Keratinocyte (primary cell): Measurements from ENCODE around the gene MAP4K3. TPM values are rescaled to one million over a fixed set of nuclear protein-coding genes. Genes with fewer than 3 reads are reported as not detected.

ENCODE experiments used
- DNase-seq: peaks from one replicate; pipeline ENCODE4 v3.0.0-alpha.2; 2011; ENCODE audit warnings: low read depth, missing footprints, low spot score
- FAIRE-seq: peaks from 2 replicates; lab custom pipeline; 2011; peaks lifted over from hg19 to GRCh38; lab: Jason Lieb, UNC
- H2AFZ ChIP-seq: 2 replicates; pipeline ENCODE4 v1.6.0; 2012; ENCODE audit warnings: low read length, control low read depth, inconsistent platforms; ENCODE audit not compliant: control insufficient read depth
- H3K27ac ChIP-seq: 2 replicates; pipeline ENCODE4 v1.5.1; 2011; ENCODE audit warnings: low read length; ENCODE audit not compliant: control insufficient read depth, insufficient read depth
- H3K27me3 ChIP-seq: 3 replicates; pipeline ENCODE4 v1.6.0; 2011; ENCODE audit warnings: low read length; ENCODE audit not compliant: control insufficient read depth, insufficient read depth; ENCODE audit errors: extremely low read depth
- H3K36me3 ChIP-seq, 2 experiments: 2 replicates in 1 of 2; 3 replicates in 1 of 2; pipeline ENCODE4 v1.5.1; 2011; ENCODE audit warnings: low read length in 2 of 2, mild to moderate bottlenecking in 1 of 2; ENCODE audit not compliant: control insufficient read depth in 2 of 2, insufficient read depth in 2 of 2; ENCODE audit errors: extremely low read depth in 1 of 2
- H3K4me1 ChIP-seq: 3 replicates; pipeline ENCODE4 v1.5.1; 2011; ENCODE audit warnings: low read length; ENCODE audit not compliant: control insufficient read depth, insufficient read depth; ENCODE audit errors: extremely low read depth
- H3K4me2 ChIP-seq: 3 replicates; pipeline ENCODE4 v1.6.0; 2011; ENCODE audit warnings: low read depth, low read length; ENCODE audit not compliant: control insufficient read depth, insufficient read depth; ENCODE audit errors: extremely low read depth
- H3K4me3 ChIP-seq, 3 experiments: fragments of 200-600 bp in 1 of 3; sonication (generic) in 1 of 3; 2 replicates in 2 of 3; 3 replicates in 1 of 3; pipeline ENCODE4 v1.5.1; 2011 to 2016; ENCODE audit warnings: low read length in 3 of 3, mild to moderate bottlenecking in 3 of 3, control low read depth in 2 of 3, inconsistent platforms in 1 of 3, low read depth in 1 of 3, mixed read lengths in 1 of 3, mixed run types in 1 of 3, moderate library complexity in 1 of 3; ENCODE audit not compliant: control insufficient read depth in 2 of 3, insufficient read depth in 2 of 3; ENCODE audit errors: extremely low read depth in 1 of 3
- H3K79me2 ChIP-seq: 2 replicates; pipeline ENCODE4 v1.6.0; 2012; ENCODE audit warnings: low read length; ENCODE audit not compliant: control insufficient read depth, insufficient read depth
- H3K9ac ChIP-seq: 3 replicates; pipeline ENCODE4 v1.6.0; 2011; ENCODE audit warnings: low read length; ENCODE audit not compliant: control insufficient read depth, insufficient read depth; ENCODE audit errors: extremely low read depth
- H3K9me1 ChIP-seq: 3 replicates; pipeline ENCODE4 v1.6.0; 2011; ENCODE audit warnings: low read length; ENCODE audit not compliant: control insufficient read depth, insufficient read depth; ENCODE audit errors: extremely low read depth
- H3K9me3 ChIP-seq: 2 replicates; pipeline ENCODE4 v1.5.1; 2012; ENCODE audit warnings: low read depth, low read length; ENCODE audit not compliant: control insufficient read depth
- H4K20me1 ChIP-seq: 3 replicates; pipeline ENCODE4 v1.6.0; 2011; ENCODE audit warnings: low read length; ENCODE audit not compliant: control insufficient read depth, insufficient read depth; ENCODE audit errors: extremely low read depth
- CTCF ChIP-seq, 3 experiments: IDR thresholded peaks in 1 of 3; conservative IDR thresholded peaks in 1 of 3; optimal IDR thresholded peaks in 1 of 3; 2 replicates in 2 of 3; 3 replicates in 1 of 3; pipeline versions ENCODE3 to v1.5.1; 2011; ENCODE audit warnings: low read length in 3 of 3, mild to moderate bottlenecking in 3 of 3, moderate library complexity in 2 of 3, control low read depth in 1 of 3, inconsistent platforms in 1 of 3; ENCODE audit not compliant: insufficient read depth in 2 of 3; ENCODE audit errors: extremely low read depth in 1 of 3
- EZH2 ChIP-seq: IDR thresholded peaks from one replicate; pipeline ENCODE4 v1.6.1; 2012; ENCODE audit warnings: inconsistent platforms, mild to moderate bottlenecking, low read length, moderate library complexity
- dilution Hi-C: fragments of 300-500 bp; cut with MboI; formaldehyde crosslinking; loops from one replicate; pipeline ENCODE4 v1.7.0; 2020; ENCODE audit warnings: low sequenced_read_pairs; ENCODE audit not compliant: extremely low pct_ligation_motif_present
- polyA plus RNA-seq, 5 experiments: library from polyadenylated mRNA; depleted of rRNA in 3 of 5; stranded (reverse) in 3 of 5; stranded (forward) in 1 of 5; unstranded in 1 of 5; fragments of >200 nt; gene quantifications; 1 replicate in 1 of 5; 2 replicates in 3 of 5; 3 replicates in 1 of 5; pipeline versions ENCODE4 v1.2.1 to v1.2.3, GENCODE V29; 2011 to 2012; ENCODE audit warnings: missing spikeins in 2 of 5, low read depth in 1 of 5, low replicate concordance in 1 of 5

The MAP4K3 gene
- polyA plus RNA-seq, 1 donor (not counting 4 experiments of a cell fraction or from before 2014, with no cell fraction given), result 19.4 TPM

GRCh38 chr2:39416140-39416539, 20.9 kb downstream of the MAP4K3 start:
- dilution Hi-C loops, result no loop called here

GRCh38 chr2:39413063-39413737, 23.9 kb downstream of the MAP4K3 start:
- dilution Hi-C loops, result no loop called here
- Histone ChIP-seq H4K20me1 (no peaks in the 10 kb centered on the region), H3K27ac (no peak overlapping the region), H2AFZ (no peak overlapping the region), H3K36me3 (peaks cover 0 to 1% of the 10 kb centered on the region in 2 experiments), H3K4me1 (peaks cover 15% of the 10 kb centered on the region), H3K4me3 (no peak overlapping the region), H3K27me3 (no peaks in the 10 kb centered on the region), H3K9ac (no peak overlapping the region), H3K9me1 (no peaks in the 10 kb centered on the region), H3K79me2 (peaks cover 63% of the 10 kb centered on the region), H3K9me3 (no peaks in the 10 kb centered on the region), H3K4me2 (no peak overlapping the region)
- FAIRE-seq (no peak), DNase-seq (no peak)
- TF ChIP-seq EZH2, result no peak
- TF ChIP-seq CTCF (optimal IDR thresholded peaks at IDR 0.05 in 1 of 3, IDR thresholded peaks at IDR 0.05 in 1 of 3, conservative IDR thresholded peaks at IDR 0.05 in 1 of 3; ENCODE audit: extremely low read depth in 1 of 3, insufficient read depth in 2 of 3, low read length in 3 of 3), result no peak

More at GRCh38 chr2:39416140-39416539, 20.9 kb downstream of the MAP4K3 start:
- H4K20me1 ChIP-seq, result no peaks in the 10 kb centered on the region
- H3K9me3 ChIP-seq, result no peaks in the 10 kb centered on the region
- H3K4me2 ChIP-seq, result no peak overlapping the region
- no peaks in the 10 kb centered on the region for H3K36me3 ChIP-seq
- no peak overlapping the region for H3K4me3 ChIP-seq
- H3K79me2 ChIP-seq, result peaks cover 61% of the 10 kb centered on the region
- no peaks in the 10 kb centered on the region for H3K9me1 ChIP-seq
- no peak overlapping the region for H3K9ac ChIP-seq
- H2AFZ ChIP-seq, result no peak overlapping the region
- TF ChIP-seq CTCF (optimal IDR thresholded peaks at IDR 0.05 in 1 of 3, IDR thresholded peaks at IDR 0.05 in 1 of 3, conservative IDR thresholded peaks at IDR 0.05 in 1 of 3; ENCODE audit: extremely low read depth in 1 of 3, insufficient read depth in 2 of 3, low read length in 3 of 3) (no peak), EZH2 (no peak)
- DNase-seq (no peak), FAIRE-seq (no peak)
- H3K27ac ChIP-seq, result no peak overlapping the region
- no peaks in the 10 kb centered on the region for H3K27me3 ChIP-seq
- peaks cover 13% of the 10 kb centered on the region for H3K4me1 ChIP-seq
